Fibroblast of peridontal ligament (primary cell): ENCODE measurements around the gene FBRSL1.
"Not testable (repeated sequence)": the region's sequence is repeated elsewhere in the genome, so short reads cannot be mapped to it uniquely, and the experiment has no call there.

Experiments
- DNase-seq: peaks from one replicate; pipeline ENCODE4 v3.0.0-alpha.2; 2010; ENCODE audit errors: extremely low read depth

Gene FBRSL1

DNA sequence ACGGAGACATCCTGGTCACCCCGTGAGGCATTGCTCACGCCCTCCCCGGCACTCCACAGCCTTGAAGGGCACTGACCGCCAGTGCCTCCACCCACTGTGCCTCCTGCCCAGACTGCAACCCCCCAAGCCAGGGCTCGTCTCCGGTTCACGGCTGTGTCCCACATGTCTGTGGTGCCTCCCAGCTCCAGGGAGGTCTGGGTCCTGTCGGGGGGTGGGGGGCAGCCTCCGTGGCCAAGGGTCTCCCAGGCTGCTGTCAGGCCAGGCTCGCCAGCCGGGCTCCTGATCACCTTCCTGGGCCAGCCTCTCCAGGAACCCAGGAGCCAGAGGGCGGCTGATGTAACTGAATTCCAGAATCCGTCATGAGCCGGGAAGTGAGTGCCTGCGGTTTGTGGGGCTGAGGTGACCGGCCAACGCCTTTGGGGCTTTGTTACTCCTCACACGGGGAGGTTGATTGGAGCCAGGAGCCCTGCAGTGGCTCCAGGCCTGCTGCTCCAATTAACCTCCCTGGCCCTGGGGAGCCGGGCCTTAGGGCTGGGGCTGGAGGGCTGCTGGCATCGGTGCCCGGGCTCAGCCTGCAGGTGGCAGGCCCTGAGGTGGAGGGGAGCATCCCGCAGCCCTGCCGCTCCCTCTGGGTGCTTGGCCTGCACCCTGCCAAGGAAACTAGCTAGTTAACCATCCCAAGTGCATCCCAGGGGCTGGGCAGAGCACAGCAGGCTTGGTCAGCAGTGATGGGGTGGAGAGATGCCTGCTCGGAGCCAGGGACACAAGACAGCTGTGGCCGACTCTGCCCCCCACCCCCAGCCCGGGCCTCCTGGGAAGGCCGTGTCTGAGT lies 36.4 kb upstream of the FBRSL1 start:
- DNase-seq = no peak

DNA sequence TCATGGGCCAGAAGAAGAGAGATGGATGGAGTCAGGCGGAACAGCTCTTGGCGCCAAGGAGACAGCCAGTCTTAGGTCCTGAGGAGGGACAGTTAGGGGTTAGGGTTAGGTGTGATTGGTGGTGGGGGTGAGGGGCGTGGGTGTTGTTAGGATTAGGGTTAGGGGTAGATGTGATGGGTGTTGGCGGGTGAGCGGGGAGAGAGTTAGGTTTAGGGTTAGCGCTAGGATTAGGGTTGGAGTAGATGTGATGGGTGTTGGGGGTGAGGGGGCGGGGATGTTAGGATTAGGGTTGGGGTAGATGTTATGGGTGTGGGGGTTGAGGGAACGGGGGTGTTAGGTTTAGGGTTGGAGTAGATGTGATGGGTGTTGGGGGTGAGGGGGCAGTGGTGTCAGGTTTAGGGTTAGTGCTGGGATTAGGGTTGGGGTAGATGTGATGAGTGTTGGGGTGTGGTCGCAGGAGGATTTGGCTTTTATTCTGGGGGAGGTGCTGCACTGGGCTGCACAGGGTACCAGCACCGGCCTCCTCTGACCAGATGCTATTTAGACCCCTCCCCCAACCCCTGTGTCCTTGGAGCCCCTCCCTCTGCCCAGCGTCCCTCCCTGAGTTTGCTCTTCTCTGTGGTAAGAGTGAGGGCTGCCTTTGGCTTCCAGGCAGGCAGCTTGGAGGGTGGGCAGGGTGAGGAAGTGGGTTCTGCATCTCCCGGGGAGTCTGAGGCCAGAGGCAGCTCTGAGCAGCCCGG lies 35.6 kb upstream of the FBRSL1 start:
- no peak for DNase-seq

DNA sequence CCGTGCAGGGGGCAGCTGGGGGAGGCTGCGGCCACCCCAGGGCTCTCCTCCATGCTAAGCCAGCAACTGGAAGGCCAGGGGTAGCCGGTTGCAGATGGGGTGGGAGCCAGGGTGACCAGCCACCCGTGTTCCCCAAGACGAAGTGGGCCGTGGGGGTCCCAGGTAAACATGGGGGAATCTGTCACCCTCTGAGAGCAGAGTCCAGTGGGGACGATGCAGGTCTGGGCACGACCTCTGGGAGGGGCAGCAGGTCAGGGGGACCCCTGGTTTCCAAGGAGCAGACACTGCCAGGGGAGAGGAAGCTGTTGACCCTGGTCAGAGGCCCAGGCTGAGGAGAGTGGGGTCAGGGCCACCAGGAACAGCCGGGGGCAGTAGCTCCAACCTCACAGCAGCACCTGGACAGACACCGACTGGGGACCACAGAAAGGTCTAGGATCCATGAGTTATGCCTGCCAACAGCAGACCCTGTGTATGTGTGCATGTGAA lies 35.0 kb upstream of the FBRSL1 start:
- DNase-seq = no peak

DNA sequence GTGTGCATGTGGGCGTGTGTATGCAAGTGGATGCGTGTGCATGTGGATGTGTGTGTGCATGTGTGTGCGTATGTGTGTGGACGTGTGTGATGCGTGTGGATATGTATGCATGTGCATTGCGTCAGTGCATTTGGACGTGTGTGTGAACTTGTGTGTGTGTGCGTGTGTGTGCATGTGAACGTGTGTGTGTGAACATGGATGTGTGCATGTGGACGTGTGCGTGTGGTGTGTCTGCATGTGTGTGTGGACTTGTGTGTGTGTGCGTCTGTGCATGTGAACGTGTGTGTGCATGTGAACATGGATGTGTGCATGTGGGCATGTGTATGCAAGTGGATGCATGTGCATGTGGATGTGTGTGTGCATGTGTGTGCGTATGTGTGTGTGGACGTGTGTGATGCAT lies 34.4 kb upstream of the FBRSL1 start:
- DNase-seq = no peak

DNA sequence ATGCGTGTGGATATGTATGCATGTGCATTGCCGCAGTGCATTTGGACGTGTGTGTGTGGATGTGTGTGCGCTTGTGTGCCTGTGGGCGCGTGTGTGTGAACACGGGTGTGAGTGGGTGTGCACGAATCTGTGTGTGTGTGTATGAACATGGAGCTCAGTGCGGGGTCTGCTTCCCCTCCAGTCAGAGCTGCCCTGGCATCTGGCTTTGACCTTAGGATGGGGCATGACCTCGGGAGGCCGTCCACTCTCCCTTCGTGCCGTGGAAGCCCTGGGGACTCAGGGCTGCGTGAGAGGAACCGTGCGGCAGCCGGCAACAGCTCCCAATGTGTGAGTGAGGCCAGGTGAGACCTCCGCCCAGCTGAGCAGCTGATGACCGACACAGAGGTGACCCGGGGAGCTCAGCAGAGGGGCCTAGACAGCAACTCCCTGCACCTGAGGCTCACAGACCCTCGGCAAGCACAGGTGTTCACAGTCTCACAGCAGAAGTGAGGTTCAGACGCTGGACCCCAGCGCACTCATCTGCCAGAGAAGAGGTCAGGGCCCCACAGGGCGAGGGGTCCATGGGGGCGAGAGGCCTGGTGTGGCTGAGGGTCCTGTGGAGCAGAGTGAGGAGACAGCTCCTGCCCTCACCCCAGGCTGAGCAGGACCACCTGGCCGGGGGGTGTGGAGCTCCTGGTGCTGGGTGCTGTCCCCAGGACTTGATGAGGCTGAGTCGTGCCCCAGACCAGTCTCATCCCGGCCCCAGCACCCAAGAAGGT lies 33.6 kb upstream of the FBRSL1 start:
- no peak for DNase-seq

DNA sequence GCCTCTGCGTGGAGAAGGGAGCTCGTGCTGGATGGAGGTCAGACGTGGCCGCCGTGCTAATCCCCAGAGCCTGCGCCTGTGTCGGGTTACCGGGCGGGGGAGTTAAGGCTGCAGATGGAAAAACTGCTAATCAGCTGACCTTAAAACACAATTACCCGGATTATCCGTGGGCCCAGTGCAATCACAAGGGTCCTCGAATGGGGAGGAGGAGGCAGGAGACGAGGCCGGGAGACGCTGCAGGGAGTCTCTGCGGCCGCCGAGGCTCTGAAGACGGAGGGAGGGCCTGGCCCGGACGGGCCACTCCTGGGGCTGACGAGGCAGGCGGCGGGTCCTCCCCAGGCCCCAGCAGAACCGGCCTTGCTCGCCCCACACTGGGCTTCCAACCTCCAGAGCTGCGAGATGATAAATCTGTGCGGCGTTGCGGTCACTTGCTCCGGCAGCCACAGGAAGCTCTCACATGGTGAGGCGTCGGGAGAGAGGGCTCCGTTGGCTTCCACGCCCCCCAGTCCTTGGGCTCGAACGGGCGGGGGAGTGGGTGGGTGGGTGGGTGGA lies 32.9 kb upstream of the FBRSL1 start:
- no peak for DNase-seq

DNA sequence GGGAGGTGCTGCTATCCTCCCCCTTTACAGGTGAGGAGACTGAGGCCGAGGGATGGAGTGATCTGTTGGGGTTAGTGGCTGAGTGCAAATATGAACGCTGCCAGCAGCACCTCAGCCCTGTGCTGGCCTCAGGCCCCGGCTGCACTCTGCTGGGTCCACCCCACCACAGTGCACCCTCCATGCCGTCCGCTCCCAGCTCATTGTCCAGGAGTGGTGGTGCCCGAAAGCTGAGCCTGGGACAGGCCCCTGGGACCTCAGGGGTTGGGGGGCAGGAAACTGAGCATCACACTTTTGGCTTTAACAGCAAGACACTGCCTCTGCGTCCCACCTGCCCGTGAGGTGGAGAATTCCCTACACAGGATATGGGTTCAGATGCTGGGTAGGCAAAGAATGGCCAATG lies 31.5 kb upstream of the FBRSL1 start:
- no peak for DNase-seq

DNA sequence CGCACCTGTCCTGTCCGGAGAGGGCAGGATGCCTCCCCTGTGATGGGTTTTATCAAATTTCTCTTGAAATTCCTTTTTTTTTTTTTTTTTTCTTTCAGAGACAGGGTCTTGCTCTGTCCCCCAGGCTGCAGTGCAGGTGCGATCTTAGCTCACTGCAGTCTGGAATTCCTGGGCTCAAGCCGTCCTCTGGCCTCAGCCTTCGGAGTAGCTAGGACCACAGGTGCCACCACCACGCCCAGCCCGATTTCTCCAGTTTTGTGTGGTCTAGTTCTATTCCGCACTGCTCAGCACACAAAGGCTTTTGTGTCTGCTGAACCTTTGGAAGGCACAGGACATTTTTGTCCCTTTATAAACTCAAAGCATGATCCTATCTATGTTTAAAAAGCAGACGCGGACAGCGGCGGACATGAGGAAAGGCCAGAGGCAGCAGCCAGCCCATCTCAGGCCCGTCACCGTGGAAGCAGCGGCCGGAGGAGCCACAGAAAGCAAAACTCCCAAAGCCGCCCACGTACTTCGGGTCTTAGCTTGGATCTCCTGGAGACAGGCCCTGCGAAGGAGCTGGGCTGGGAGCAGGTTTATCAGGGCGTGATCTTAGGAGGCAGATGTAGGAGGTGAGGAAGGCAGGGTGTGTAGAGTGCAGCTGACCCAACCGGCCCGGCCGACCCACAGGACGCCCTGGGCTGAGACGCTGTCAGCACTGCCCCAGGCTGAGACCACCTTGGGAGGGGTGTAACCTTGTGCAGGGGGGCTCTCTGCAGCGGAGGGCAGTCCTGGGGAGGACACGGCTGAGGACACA lies 30.9 kb upstream of the FBRSL1 start:
- DNase-seq = no peak

DNA sequence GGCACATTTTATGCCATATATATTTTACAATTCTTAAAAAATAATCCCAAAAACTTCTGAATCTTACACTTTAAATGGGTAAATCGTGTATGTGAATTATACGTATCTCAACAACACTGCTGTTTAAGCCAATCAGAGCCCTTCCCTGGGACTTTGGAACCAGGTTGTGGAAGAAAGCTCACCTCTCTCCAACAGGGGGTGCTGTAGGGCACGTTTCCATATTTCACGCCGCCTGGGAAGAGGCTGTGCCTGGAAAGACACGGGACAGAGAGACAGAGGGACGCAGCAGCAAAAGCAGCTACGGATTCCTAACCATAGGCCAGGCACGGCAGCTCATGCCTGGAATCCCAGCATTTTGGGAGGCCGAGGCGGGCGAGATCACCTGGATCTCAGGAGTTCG lies 29.4 kb upstream of the FBRSL1 start:
- DNase-seq = no peak

DNA sequence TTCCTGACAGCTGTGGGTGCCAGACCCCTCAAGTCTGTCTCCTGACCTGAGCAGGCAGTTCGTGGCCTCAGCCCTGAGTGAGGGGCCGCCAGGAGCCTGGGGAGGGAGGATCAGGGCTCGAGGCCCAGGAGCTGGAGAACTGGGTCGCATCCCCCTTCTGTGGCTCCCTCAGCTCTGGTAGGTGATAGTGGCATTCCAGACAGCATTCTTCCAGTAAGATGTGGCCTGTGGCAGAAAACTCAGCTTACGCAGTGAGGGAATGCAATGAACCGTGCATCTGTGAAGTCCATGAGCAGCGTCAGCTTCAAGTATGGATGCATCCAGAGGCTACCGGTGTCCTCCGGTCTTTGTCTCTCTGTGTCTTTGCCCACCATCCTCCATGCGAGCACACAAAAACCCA lies 28.4 kb upstream of the FBRSL1 start:
- DNase-seq = no peak

DNA sequence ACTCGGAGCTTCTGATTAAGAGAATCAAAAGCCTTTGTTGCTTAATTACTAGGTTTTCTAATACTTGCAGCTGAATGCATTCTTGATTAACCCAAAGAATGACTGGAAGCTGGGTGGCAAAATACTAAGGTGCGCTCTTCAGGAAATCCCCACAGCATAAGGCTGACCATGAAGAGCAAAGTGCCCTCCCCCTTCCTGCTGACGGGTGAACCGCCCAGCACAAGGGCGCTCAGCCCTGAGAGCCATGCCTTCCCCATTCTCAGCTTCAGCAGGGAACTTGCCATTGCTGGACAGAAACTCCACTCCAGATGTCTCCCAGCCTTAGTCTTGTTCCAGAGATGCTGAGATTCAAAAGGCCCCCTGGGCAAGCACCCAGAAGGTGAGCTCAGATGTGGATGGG lies 27.2 kb upstream of the FBRSL1 start:
- DNase-seq = no peak

DNA sequence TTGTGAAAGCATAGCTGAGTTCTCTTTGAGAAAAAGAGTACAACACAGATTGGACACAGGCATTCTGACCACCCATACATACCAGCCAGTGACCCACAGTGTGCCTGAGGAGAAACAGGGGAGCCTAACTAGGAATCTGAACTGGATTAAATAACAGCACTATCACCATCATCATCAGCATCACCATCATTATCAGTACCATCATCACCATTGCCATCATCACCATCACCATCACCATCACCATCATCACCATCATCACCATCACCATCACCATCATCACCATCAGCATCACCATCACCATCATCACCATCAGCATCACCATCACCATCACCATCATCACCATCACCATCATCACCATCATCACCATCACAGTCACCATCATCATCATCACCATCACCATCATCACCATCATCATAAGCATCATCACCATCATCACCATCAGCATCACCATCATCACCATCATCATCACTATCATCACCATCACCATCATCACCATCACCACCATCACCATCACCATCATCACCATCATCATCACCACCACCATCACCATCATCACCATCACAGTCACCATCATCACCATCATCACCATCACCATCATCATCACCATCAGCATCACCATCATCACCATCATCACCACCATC lies 26.5 kb upstream of the FBRSL1 start:
- not testable (repeated sequence) for DNase-seq

DNA sequence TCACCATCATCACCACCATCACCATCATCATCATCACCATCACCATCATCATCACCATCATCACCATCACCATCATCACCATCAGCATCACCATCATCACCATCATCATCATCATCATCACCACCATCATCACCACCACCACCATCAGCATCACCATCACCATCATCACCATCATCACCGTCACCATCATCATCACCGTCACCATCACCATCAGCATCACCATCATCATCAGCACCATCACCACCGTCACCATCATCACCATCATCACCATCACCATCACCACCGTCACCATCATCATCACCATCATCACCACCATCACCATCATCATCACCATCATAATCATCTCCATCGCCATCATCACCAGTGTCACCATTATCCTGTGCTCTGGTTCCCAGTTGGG lies 25.6 kb upstream of the FBRSL1 start:
- not testable (repeated sequence) for DNase-seq

DNA sequence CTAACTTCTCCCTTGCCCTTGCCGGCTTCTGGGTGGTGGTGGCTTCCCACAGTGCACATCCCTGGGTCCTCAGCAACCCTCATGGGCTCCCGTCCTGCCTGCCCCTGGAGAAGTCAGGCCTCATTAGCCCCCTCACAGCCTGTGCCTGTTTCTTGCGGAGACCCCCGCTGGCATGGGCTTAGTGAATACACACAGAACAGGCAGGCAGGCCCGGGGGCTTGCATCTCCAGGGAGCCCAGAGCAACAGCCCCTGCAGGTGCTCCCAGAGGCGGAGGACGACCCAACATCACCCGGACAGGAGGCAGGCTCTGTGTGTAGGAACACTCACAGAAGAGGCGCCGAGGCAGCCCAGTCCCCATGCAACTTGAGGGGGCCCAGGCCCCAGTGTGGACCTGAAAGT lies 25.1 kb upstream of the FBRSL1 start:
- DNase-seq = no peak

DNA sequence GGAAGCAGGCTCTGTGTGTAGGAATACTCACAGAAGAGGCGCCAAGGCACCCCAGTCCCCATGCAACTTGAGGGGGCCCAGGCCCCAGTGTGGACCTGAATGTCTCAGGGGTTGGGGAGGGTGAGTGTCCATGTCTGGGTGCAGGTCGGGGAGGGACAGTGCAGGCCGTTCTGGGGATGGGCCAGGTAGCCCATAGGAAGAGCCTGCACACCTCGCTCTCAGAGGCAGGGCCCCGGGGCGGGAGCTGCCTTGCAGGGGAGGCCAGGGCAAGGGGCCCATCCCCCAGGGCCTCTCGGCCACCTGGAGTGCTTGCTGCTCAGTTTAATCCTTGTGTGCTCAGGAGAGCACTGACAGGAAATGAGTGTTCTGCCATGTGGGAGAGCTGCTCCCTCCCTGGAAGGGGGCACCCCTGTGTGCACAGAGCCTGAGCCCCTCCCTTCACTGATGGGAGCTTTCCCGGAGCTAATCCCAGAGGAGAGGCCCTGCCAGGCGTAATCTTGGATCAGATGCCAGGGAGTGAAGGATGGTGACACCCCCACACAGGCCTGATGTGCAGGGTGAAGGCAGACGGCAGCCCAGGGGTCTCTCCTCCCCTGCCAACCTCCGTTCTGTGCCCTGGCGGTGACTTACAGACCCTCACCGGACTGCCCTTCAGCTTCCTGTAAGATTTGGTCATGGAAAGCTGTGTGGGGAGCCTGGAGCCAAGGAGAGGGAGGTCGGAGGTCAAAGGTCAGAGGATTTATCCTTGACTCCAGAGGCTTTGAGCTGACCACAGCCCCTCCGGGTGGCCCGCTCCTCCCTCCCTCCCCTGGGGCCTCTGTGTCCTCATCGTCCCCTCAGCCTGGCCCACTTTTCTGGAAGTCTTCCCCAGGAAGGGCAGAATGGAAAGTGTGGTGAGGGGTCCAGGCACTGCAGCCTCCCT lies 24.4 kb upstream of the FBRSL1 start:
- no peak for DNase-seq

DNA sequence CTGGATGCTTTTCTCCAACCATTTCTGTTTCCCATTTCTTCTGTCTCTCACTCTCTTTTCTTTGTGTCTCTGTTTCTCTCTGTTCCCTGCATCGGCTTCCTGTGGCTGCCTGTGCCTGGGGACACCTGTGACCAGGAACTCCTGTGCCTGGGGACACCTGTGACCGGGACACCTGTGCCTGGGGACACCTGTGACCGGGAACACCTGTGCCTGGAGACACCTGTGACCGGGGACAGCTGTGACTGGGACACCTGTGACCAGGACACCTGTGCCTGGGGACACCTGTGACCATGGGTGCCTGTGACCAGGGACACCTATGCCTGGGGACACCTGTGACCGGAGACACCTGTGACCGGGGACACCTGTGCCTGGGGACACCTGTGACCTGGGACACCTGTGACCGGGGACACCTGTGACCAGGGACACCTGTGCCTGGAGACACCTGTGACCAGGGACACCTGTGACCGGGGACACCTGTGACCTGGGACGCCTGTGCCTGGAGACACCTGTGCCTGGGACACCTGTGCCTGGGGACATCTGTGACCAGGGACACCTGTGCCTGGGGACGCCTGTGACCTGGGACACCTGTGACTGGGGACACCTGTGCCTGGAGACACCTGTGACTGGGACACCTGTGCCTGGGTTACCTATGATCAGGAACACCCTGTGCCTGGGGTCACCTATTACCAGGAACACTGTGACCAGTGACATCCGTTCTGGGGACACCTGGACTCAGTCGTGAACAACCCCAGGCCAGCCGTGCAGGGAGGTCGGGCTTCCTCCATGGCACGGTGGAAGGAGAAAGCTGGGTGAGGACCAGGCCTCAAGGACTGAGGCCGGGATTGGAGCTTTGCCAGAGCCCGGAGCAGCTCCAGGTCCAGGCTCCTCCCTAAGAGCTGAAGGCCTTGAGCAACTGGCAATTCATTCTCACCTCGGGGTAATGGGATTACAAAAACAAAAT lies 23.4 kb upstream of the FBRSL1 start:
- no peak for DNase-seq

DNA sequence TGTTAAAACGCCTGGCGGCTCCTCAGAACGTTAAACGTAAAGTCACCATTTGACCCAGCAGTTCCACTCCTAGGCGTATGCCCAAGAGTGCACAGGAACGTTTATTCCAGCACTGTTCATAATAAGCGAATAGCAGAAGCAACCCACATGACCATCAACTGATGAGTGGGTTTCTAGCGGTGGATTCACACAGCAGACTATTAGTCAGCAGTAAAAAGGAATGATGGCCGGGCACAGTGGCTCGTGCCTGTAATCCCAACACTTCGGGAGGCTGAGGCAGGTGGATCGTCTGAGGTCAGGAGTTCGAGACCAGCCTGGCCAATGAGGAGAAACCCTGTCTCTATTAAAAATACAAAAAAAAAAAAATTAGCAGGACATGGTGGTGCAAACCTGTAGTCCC lies 22.4 kb upstream of the FBRSL1 start:
- DNase-seq = no peak

DNA sequence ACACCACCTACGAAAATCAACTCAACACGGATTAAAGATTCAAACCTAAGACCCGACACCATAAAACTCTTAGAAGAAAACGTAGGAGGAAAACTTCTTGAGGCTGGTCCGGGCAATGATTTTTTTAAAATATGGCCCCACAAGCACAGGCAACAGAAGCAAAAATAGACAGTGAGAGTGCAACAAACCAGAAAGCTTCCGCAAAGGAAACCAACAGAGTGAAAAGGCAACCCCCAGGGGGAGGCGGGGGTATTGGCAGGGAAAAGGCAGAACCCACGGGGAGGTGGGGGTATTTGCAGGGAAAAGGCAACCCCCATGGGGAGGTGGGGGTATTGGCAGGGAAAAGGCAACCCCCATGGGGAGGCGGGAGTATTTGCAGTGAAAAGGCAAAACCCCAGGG lies 20.5 kb upstream of the FBRSL1 start:
- no peak for DNase-seq

DNA sequence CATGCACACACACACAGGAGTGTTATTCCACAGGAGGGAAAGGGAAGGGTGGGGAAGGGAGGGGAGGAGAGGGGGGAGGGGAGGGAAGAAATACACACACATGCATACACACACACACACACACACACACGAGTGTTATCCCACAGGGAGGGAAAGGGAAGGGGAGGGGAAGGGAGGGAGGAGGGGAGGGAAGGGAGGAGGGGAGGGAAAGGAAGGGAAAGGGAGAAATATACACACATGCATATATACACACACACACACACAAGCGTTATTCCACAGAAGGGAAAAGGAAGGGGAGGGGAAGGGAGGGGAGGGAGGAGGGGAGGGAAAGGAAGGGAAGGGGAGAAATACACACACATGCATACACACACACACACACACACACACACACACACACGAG lies 19.6 kb upstream of the FBRSL1 start:
- DNase-seq = no peak
